ENCODE data around the gene UNC5B.
"Not testable (repeated sequence)": the region's sequence is repeated elsewhere in the genome, so short reads cannot be mapped to it uniquely, and the experiment has no call there.

UNC5B gene

GRCh38 chr10:71285986-71286385 is 73.6 kb downstream of the UNC5B start:
- no peak for DNase-seq

GRCh38 chr10:71286521-71287294 is 74.3 kb downstream of the UNC5B start:
- no peak for DNase-seq

- no peak for DNase-seq
Observed at GRCh38 chr10:71287456-71287855, 75.1 kb downstream of the UNC5B start.

- DNase-seq, result no peak
Observed at GRCh38 chr10:71288461-71288860, 76.1 kb downstream of the UNC5B start.

- DNase-seq, result no peak
Observed at GRCh38 chr10:71289421-71290130, 77.2 kb downstream of the UNC5B start.

- no peak for DNase-seq
Observed at GRCh38 chr10:71290331-71290730, 78.0 kb downstream of the UNC5B start.

GRCh38 chr10:71290806-71291527 is 78.6 kb downstream of the UNC5B start:
- no peak for DNase-seq

GRCh38 chr10:71291528-71291900 is 79.1 kb downstream of the UNC5B start:
- DNase-seq, result no peak

GRCh38 chr10:71292624-71293445 is 80.5 kb downstream of the UNC5B start:
- no peak for DNase-seq

GRCh38 chr10:71293446-71294084 is 81.2 kb downstream of the UNC5B start:
- DNase-seq, result no peak

GRCh38 chr10:71294091-71294561 is 81.8 kb downstream of the UNC5B start:
- no peak for DNase-seq

- no peak for DNase-seq
Observed at GRCh38 chr10:71294856-71295255, 82.5 kb downstream of the UNC5B start.

GRCh38 chr10:71295641-71296040 is 83.3 kb downstream of the UNC5B start:
- no peak for DNase-seq

- DNase-seq, result no peak
Observed at GRCh38 chr10:71296086-71296485, 83.7 kb downstream of the UNC5B start.

GRCh38 chr10:71296811-71297210 is 84.4 kb downstream of the UNC5B start:
- DNase-seq, result not testable (repeated sequence)

- DNase-seq, result no peak
Observed at GRCh38 chr10:71297343-71297742, 85.0 kb downstream of the UNC5B start.

GRCh38 chr10:71299071-71299785 is 86.9 kb downstream of the UNC5B start:
- peak; percentile 12 for DNase-seq

- DNase-seq, result no peak
Observed at GRCh38 chr10:71300555-71301370, 88.4 kb downstream of the UNC5B start.

- DNase-seq, result no peak
Observed at GRCh38 chr10:71301371-71301916, 89.1 kb downstream of the UNC5B start.

- DNase-seq, result no peak
Observed at GRCh38 chr10:71302451-71302850, 90.1 kb downstream of the UNC5B start.

Measured in SIG-M5 (cell line).